HG03064 (cell line): Measurements from ENCODE around the gene PI4K2A.

Source experiments
- ATAC-seq: cut with Tn5 transposase; IDR thresholded peaks from one replicate; pipeline ENCODE4 v1.9.1; 2021; ENCODE audit warnings: low read depth; ENCODE audit not compliant: unreplicated experiment

The PI4K2A gene

GRCh38 chr10:97701438-97702069 lies 61.1 kb downstream of the PI4K2A start:
- no peak for ATAC-seq

- no peak for ATAC-seq
These were observed 63.1 kb downstream of the PI4K2A start for GRCh38 chr10:97703398-97704067.

GRCh38 chr10:97704341-97704740 lies 63.9 kb downstream of the PI4K2A start:
- ATAC-seq = no peak

GRCh38 chr10:97705006-97705670 lies 64.7 kb downstream of the PI4K2A start:
- ATAC-seq = no peak

GRCh38 chr10:97707134-97707861 lies 66.8 kb downstream of the PI4K2A start:
- no peak for ATAC-seq

- no peak for ATAC-seq
These were observed 67.7 kb downstream of the PI4K2A start for GRCh38 chr10:97708167-97708566.

- no peak for ATAC-seq
These were observed 68.8 kb downstream of the PI4K2A start for GRCh38 chr10:97708976-97709946.

- no peak for ATAC-seq
These were observed 71.4 kb downstream of the PI4K2A start for GRCh38 chr10:97711640-97712572.

- no peak for ATAC-seq
These were observed 72.9 kb downstream of the PI4K2A start, which contains the start of gene MARVELD1 for GRCh38 chr10:97713339-97713825. MARVELD1 (plus strand) TSS chr10:97713730; CDS start chr10:97713877, 147 bp downstream.

- peak; percentile 53 for ATAC-seq
These were observed 73.4 kb downstream of the PI4K2A start for GRCh38 chr10:97713826-97714400.

GRCh38 chr10:97714401-97715258 lies 74.2 kb downstream of the PI4K2A start:
- peak; percentile 39 for ATAC-seq

- no peak for ATAC-seq
These were observed 74.9 kb downstream of the PI4K2A start for GRCh38 chr10:97715259-97715874.

GRCh38 chr10:97717627-97718026 lies 77.2 kb downstream of the PI4K2A start:
- ATAC-seq = no peak

- ATAC-seq = no peak
These were observed 77.7 kb downstream of the PI4K2A start for GRCh38 chr10:97718178-97718577.

- no peak for ATAC-seq
These were observed 78.2 kb downstream of the PI4K2A start for GRCh38 chr10:97718659-97719142.

GRCh38 chr10:97719602-97720001 lies 79.1 kb downstream of the PI4K2A start:
- ATAC-seq = no peak
